GM18508 (cell line): ENCODE results near the gene CDC42BPG.
"Not testable (repeated sequence)": the region's sequence is repeated elsewhere in the genome, so short reads cannot be mapped to it uniquely, and the experiment has no call there.

Experiments used
- ATAC-seq: cut with Tn5 transposase; IDR thresholded peaks from one replicate; pipeline ENCODE4 v1.9.1; 2021; ENCODE audit warnings: moderate number of reproducible peaks; ENCODE audit not compliant: insufficient read depth, unreplicated experiment

The CDC42BPG gene

DNA sequence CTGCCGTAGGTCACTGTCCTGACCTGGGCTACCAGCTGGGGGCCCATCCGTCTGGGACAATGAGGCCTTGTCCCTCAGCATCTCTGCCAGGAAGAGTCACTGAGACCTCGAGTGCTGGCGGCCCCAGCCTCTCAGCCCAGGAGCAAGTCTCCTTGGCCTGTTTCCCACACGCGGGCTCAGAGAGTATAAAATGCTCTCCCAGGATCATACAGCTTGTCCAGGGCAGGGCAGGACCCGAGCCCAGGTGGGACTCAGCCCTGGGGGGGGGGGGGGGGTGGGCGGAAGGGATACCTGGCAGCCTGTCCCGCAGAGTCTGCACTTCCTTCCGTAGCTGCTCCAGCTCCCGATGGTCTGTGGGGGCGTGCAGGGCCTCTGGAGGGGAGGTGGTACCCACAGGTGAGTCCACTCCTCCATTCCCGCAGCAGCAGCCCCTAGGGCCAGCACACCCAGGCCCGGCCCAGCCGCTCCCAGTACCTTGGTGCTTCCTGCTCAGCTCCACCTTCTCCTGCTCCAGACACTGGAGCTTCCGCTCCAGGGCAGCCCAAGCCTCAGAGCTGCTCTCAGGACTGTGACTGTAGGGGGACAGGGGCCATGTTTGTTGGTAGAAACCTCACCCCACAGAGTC lies 7.9 kb downstream of the CDC42BPG start:
- no peak for ATAC-seq

DNA sequence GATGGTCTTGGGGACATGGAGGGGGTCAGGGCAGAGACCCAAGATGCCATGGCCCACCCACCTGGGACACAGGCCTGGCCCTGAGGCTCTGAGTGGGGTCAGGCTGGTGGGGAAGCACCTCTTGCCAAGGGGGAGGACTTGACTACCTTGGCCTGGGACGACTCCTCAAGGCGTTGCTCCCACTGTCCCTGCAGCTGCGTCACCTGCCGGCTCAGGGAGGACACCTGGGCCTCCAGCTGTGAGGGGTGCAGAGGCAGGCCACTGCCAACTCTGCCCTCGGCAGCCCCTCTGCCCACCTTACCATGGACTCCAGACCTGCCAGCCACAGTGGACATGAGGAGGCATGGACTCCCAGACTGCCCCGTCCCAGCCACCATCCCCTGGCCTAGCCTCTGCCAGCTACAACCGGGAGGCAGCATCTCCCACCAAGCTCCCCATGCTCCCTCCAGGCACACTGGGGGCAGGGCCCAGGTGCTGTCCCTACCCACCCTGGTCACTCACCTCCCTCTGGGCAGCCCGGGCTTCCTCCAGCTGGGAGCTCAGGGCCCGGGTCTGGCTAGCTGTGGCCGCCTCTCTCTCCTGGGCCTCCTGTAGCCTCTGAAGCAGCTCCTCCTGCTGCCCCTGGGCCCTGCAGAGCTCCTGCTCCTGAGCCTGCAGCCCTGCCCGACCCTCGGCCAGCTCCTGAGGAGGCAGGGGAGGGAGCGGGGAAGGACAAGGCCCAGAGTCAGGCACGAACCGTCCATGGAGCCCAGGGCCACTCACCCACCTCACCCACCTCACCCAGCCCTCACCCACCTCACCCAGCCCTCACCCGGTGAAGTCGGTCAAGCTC lies 8.6 kb downstream of the CDC42BPG start:
- no peak for ATAC-seq

DNA sequence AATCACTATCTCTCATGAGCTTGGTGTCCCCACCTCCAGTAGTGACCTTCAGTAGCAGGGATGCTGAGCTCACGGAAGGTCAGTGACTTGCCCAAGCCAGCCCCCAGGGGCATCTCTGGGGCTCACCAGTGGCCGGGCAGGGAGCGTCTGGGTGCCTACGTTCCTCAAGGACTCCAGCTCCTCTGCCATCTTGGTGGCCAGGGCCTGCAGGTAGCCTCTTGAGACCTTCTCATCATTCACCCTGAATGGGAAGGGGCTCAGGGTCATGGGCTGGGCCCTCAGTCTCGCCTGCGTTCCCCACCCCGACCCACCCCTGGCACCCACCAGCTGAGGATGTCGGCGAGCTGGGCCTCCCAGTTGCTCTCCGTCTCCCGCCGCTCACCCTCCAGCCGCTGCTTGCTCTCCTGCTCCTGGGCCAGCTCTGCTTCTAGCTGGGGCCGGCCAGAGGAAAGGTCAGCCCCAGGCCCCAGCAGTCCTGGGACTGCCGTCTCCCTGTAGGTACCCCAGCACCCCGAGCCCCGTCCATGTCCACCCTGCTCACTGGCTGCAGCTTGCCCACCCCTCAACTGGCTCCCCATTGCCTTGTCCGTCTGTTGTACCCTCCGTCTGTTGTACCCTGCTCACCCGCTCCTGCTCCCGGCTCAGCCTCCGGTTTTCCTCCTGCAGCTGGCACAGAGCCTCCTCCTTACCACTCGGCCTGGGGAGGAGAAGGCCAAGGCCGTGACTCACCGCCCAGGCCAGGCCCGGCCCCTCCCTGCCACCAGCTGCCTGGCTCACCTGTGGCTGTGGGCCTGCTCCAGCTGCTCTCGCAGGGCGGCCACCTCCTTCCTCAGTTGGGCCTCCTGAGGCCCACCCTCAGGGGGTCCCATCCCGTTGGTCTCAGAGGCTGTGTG lies 9.5 kb downstream of the CDC42BPG start:
- no peak for ATAC-seq

DNA sequence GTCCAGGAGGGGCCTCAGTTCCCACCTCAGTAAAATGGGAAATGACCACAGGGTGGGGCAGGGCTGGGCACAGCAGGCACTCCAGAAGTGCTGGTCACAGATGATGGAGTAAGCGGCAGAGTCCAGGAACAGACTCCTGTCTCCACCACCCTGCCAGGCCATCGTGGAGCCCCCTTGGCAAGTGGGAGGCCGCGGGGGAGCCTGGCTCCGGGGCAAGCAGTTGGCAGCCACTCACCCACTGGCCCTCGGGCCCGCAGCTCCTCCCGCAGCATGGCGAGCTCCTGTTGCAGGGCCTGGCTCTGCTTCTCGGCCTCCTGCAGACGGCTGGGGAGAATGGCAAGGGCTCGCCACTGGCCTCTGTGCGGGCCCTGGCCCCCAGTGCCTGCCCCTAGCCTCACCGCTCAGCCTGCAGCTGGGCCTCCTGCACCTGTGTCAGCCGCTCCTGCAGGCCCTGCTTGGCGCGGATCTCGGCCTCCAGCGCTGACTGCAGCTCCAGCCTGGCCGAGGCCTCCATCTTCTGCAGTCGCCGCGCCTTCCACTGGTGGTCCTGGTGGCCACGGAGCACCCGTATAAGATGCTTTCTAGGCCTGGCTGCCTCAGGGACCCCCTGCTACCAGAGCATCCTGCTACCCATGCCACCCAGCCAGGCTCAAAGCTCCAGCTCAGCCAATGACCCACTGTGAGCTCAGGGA lies 10.3 kb downstream of the CDC42BPG start:
- no peak for ATAC-seq

DNA sequence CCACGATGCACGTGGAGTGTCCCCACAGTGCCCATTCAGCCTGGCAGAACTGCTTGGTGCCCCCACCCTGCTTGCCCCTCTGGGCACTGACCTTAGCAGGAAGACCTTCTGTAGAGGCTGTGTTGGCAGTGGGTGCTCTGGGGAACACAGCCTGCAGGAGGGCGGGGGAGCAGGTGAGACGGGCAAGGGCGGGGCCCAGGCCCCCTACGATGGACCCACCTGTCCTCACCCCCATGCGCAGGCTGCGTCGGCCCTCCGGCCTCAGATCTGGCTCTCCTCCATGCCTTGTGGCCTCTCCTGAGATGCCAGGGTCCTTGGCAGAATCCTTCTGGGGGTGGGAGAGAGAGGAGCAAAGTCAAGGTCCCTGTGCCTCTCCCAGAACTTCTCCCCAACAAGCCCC lies 10.9 kb downstream of the CDC42BPG start:
- ATAC-seq, result no peak

DNA sequence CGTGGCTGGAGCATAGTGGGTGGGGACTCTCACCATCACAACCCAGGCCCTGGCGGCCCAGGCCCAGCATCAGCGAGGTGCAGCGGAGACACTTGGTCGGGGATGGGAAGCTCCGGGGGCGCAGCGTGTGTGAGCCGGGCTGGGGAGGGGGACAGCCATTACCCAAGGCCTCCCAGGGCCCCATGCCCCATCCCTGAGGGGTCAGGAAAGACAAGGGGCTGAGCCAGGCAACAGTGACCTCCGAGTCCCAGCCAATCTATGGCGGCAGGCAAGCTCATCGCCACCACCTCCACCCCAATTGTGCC lies 11.3 kb downstream of the CDC42BPG start:
- ATAC-seq, result no peak

DNA sequence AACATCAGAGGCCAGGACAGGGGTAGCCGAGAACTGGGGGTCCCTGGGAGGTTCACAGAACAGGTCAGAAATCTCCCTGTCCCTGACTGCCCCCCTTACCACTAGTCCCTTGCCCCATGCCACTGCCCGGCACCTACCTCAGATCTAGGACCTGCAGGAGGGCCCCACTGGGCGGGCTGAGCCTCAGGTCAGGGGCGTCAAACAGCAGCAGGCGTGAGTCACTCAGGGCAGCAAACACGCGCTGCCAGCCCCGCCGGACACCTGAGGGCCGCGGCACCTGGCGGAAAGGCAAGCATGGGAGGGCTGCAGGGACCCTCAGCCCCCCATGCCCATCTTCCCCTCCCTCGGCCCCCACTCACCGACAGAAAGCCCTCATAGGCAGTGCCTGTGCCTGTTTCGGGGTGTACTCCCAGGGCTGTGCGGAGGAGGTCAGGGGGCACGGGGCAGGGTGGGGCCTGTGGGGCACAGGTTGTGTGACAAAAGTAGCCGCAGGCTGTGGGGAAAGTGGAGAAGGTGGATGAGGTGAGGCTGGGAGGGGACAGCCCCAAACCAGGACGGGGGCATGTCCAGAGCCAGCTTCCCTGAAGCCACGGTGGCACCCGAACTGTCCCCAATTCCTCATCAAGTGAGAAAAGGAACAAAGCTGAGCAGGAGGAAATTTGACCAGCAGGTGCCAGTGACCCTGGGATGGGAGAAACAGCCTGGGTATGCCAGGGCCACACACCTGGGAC lies 11.8 kb downstream of the CDC42BPG start:
- no peak for ATAC-seq

DNA sequence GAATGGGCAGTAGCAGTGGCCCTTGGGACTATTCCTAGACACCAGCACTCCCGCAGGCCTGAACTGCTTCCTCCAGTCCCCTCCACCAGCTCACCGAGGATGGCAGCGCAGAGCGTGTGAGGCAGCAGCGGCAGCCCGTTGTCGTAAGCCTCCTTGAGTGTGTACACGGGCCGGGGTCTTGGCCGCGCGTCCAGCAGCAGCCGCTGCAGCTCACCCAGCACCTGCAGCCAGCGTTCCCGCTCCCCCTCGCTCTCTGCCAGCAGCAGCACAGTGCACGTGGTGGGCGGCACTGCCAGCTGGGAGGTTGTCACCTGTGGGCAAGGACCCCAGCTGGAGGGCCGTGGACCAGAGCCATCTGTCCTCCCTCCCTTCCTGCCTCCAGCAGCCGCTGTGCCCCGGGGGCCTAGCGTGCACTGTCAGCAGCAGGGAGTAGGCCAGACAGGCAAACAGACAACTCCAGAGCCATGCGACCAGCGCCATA lies 13.0 kb downstream of the CDC42BPG start:
- ATAC-seq, result no peak

DNA sequence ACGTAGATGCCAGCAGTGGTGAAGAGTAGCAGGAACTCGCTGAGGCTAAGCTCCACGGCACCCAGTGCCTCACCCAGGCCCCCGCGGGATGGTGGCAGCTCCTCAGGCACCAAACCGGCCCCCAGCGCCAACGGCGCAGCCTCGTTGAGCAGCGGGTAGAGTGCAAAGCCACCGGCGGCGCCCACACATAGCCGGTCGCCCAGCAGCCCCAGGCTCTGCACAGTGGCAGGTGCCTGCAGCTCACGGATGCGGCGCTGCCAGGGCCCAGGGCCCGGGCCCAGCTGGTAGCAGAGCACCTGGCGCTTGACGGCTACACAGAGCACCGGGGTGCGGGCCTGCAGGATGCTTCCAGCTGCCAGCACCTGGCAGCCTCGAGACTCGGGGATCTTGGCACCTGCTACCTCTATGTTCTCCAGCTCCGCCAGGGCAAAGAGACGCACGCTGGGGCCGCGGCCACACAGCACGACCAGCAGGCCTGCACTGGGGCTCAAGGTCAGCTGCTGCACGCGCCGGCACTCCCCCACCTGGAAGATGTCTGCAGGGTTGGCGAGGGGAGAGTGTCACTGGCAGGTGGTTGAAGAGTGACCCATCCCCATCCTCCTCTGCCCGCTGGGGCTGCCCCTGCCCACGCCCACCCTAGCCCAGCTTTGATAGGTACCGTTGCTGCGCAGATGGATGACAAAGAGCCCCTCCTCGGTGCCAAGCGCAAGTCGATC lies 14.8 kb downstream of the CDC42BPG start:
- no peak for ATAC-seq

DNA sequence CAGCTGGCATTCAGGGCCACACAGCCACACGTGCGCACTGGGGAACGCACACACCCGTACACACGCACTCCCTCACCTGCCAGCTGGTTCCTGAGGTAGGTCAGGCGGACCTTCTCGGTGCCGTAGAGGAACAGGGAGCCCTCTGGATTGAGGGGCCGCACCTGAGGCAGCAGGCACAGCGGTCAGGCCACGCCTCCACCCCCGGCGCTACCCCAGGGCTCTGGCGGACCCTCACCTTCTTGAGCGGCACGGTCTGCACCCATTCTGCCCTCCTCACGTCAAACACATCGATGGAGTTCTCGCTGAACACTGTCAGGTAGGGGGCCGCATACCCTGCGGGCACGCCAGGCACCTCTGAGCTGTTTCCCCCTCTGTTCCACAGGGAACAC lies 17.0 kb downstream of the CDC42BPG start:
- ATAC-seq, result no peak

DNA sequence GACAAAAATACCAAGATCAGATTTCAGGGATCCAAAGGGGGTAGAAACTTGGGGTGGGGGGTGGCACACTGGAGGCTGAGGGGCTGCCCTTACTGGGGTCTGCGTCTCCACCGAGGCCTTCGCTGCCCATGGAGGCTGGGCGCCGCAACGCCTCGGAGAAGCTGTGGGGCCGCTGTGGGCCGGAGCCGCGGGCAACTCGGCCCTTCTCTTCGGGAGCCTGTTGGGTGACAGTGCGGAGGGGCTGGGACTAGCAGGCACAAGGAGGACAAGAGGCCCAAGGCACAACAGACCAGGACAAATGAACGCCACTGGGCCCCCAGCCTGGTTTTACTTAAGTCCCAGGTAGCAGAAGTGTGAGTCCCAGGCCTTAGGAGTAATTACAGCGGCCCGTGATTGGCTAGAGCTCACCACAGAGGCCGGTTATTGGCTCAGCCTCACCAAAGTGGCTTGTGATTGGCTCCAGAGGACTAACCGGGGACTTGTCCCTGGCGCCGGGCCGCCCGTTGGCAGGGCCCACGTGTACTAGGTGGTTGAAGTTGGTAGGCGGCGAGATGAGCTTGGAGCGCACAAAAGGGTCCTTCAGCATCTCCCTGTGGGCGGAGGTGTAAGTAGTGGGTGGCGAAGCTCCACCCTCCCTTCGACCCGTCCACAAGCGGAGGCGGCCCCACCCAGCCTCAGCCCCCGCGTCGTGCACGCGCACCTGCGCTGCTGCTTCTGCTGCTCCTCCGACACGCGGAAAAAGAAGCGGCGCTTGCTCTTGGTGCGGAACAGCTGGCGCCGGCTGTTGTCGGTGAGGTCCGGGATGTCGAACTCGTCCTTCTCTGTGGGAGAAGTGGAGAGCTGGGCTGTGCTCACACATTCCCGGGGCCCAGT lies 17.6 kb downstream of the CDC42BPG start:
- ATAC-seq, result no peak

DNA sequence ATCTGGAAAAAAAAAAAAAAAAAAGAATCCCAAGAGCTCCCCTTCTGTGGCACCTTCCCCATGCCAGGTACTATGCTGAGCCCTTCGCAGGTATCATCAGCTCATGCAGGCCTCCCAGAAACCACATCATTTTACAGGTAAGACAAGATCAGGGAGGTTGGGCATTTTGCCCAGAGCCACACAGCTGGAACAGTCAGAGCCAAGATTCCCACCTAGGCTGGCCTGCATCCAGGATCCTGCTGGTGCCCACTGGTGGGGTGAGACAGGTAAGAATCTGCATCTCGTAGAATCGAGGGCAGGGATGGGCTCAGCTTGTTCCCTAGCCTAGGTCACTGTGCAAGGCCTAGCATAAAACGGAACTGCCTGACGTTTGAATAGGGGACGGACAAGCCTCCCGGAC lies 18.4 kb downstream of the CDC42BPG start:
- no peak for ATAC-seq

DNA sequence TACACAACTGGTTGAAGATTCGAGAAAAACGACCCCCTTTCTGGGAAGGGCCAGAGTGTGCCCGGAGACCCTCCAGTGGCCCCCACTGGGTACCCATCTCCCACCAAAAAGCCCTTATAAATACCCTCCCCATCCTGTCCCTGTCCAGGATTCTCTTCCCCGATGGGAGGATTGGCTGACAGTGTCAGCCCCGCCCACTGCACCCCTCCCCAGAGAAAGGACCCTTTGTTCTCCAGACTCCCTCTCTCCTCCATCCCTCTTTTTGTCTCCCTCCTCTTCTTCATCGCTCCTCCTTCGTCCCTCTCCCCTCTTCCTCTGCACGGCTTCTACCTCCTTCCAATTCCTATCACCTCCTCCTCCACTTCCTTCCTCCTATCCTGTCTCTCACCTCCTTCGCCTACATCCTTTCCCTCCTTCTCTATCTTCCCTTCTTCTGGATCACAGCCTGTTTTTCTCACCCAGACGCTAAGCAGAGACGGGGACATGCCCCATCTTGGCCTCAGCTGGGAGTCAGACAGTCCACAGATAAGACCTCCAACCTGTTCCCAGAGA lies 20.8 kb downstream of the CDC42BPG start:
- no peak for ATAC-seq

DNA sequence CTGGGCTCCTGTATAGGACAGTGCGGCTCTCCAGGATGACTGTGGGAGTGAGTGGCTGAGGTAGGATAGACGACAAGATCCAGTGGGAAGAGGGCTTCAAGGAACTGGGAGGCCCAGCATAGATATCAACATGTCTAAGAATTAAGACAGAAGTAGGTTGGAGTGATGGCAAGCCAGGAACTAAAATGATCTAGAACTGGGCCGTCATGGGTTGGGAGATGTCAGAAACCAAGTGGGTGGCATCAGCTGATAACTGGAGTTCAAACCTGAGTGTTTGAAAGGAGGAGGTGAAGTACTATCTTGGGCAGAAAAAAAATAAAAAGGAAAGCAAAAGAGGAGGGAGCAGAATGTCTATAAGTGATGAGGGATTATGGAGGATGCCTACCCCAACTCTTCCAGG lies 27.0 kb downstream of the CDC42BPG start:
- ATAC-seq, result no peak

DNA sequence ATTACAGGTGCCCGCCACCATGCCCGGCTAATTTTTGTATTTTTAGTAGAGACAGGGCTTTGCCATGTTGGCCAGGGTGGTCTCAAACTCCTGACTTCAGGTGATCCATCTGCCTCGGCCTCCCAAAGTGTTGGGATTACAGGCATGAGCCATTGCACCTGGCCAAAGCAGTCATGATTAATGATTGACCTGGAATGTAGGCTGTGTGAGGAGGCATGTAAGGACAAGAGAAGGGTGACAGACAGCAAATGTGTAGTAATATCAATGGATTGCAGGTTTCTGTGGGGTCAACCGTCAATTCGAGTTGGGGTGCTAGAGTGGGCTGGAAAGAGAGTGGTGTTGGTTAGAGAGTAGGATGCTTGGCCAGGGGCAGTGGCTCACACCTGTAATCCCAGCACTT lies 29.0 kb downstream of the CDC42BPG start:
- ATAC-seq, result not testable (repeated sequence)

DNA sequence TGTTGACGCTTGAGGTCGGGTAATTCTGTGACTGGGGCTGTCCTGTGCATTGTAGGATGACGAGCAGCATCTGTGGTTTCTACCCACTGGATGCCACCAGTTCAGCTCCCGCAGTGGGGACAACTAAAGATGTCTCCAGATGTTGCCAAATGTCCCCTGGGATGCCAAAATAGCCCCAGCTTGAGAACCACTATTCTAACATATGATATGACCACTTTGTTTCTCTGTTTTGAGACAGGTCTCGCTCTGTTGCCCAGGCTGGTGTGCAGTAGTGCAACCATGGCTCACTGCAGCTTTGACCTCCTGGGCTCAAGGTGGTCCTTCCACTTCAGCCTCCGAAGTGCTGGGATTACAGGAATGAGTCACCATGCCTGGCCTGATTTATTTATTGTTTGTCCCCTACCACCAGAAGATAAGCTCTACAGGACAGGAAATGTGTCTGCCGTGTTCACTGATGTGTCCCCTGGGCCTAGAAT lies 29.7 kb downstream of the CDC42BPG start:
- no peak for ATAC-seq

DNA sequence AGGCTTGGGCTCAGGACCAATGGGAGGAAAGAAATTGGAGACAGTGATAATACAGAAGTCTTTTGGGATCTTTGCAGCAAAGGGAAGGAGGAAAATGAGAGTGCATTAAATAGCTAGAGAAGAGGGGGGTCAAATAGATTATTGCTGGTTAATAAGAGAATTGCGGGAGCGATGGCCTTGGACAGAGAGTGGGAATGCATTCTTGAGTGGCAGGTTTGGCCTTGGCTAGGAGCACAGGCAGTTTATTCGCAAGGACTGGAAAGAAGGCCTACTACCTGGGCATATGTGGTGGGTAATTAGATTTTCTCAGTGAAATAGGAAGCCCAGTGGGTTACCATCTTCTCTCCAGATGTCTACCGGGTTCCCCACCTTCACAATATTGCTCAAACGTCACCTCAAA lies 30.6 kb downstream of the CDC42BPG start:
- no peak for ATAC-seq

DNA sequence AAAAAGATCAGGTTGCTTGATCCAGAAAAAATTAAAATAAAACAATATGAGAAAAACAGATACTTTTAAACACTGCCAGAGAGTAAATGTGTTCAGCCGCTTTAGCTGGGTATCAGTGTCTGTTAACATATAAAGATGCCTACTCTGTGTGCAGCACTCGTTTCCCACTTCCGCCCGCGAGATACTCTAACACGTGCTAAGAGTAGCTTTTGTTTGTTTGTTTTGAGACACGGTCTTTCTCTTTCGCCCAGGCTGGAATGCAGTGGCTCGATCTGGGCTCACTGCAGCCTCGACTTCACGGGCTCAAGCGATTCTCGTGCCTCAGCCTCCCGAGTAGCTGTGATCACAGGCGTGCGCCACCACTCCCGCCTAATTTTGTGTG lies 33.6 kb downstream of the CDC42BPG start:
- no peak for ATAC-seq
